Measurements from ENCODE around the gene SCAMP5. TPM values are rescaled to one million over a fixed set of nuclear protein-coding genes. Genes with fewer than 3 reads are reported as not detected.

Gene SCAMP5
- total and polyA plus RNA-seq, 2 of the 13 experiments (the other 11 are each of a cell fraction or from before 2014, with no cell fraction given), result 34.3 to 49.0 TPM

GRCh38 chr15:75029378-75030022 is 34.1 kb downstream of the SCAMP5 start (continued):
- peak; percentile 50; the same call in 1 of the 3 replicates for TF ChIP-seq MXI1 (IDR thresholded peaks at IDR 0.05; ENCODE audit: borderline replicate concordance, low read depth, low read length)
- TF ChIP-seq EED (CRISPR knock-in tag; IDR thresholded peaks at IDR 0.05), result 0 out of 2 replicates have a peak, but pooled peaks have one; percentile 55
- TF ChIP-seq SALL1 (CRISPR knock-in tag; IDR thresholded peaks at IDR 0.05), result peak; percentile 29; the same call in 1 of the 2 replicates
- TF ChIP-seq RXRB (CRISPR knock-in tag; IDR thresholded peaks at IDR 0.05; ENCODE audit: borderline replicate concordance), result peak; percentile 37; the same call in 1 of the 2 replicates
- TF ChIP-seq FOXK1 (CRISPR knock-in tag; IDR thresholded peaks at IDR 0.05; ENCODE audit: borderline replicate concordance, low read depth), result peak; percentile 23; the same call in 1 of the 2 replicates
- TF ChIP-seq GLI4 (CRISPR knock-in tag; IDR thresholded peaks at IDR 0.05; ENCODE audit: borderline replicate concordance), result no peak
- 0 out of 2 replicates have a peak, but pooled peaks have one; percentile 42 for TF ChIP-seq ZNF331 (CRISPR knock-in tag; IDR thresholded peaks at IDR 0.05)
- TF ChIP-seq MYC (CRISPR knock-in tag; IDR thresholded peaks at IDR 0.05; ENCODE audit: borderline replicate concordance), result peak; percentile 77
- TF ChIP-seq IRF2 (CRISPR knock-in tag; IDR thresholded peaks at IDR 0.05), result 0 out of 2 replicates have a peak, but pooled peaks have one; percentile 41
- TF ChIP-seq TGIF2 (CRISPR knock-in tag; IDR thresholded peaks at IDR 0.05), result 0 out of 2 replicates have a peak, but pooled peaks have one; percentile 35
- no peak for TF ChIP-seq MAZ (IDR thresholded peaks at IDR 0.05; ENCODE audit: borderline replicate concordance, low read depth, low read length)
- TF ChIP-seq MAZ (CRISPR knock-in tag; IDR thresholded peaks at IDR 0.05; ENCODE audit: low read depth), result 0 out of 2 replicates have a peak, but pooled peaks have one; percentile 27
- 0 out of 2 replicates have a peak, but pooled peaks have one; percentile 42 for TF ChIP-seq GATAD1 (CRISPR knock-in tag; IDR thresholded peaks at IDR 0.05)
- TF ChIP-seq ISL2 (CRISPR knock-in tag; IDR thresholded peaks at IDR 0.05), result no peak
- 0 out of 2 replicates have a peak, but pooled peaks have one; percentile 25 for TF ChIP-seq THAP9 (CRISPR knock-in tag; IDR thresholded peaks at IDR 0.05; ENCODE audit: borderline replicate concordance)
- no peak for TF ChIP-seq JARID2 (CRISPR knock-in tag; IDR thresholded peaks at IDR 0.05; ENCODE audit: insufficient replicate concordance)
- TF ChIP-seq TFDP1 (CRISPR knock-in tag; IDR thresholded peaks at IDR 0.05; ENCODE audit: borderline replicate concordance), result no peak
- 0 out of 2 replicates have a peak, but pooled peaks have one; percentile 34 for TF ChIP-seq CBX5 (CRISPR knock-in tag; IDR thresholded peaks at IDR 0.05; ENCODE audit: borderline replicate concordance)
- no peak for TF ChIP-seq NR2F6 (IDR thresholded peaks at IDR 0.05)
- TF ChIP-seq NR2F6 (CRISPR knock-in tag; IDR thresholded peaks at IDR 0.05), result peak; percentile 40; the same call in 1 of the 2 replicates
- no peak for TF ChIP-seq SP1 (IDR thresholded peaks at IDR 0.05)
- 0 out of 2 replicates have a peak, but pooled peaks have one; percentile 13 for TF ChIP-seq SP1 (CRISPR knock-in tag; IDR thresholded peaks at IDR 0.05)
- 0 out of 2 replicates have a peak, but pooled peaks have one; percentile 20 for TF ChIP-seq FOXP4 (CRISPR knock-in tag; IDR thresholded peaks at IDR 0.05)

Measured in HepG2 (cell line).